GM18520 (cell line): Measurements from ENCODE around the gene ZWILCH.

Experiments
- ATAC-seq: cut with Tn5 transposase; IDR thresholded peaks from one replicate; pipeline ENCODE4 v1.9.1; 2021; ENCODE audit not compliant: unreplicated experiment

The ZWILCH gene

GRCh38 chr15:66535056-66535455, 29.9 kb downstream of the ZWILCH start:
- no peak for ATAC-seq

DNA sequence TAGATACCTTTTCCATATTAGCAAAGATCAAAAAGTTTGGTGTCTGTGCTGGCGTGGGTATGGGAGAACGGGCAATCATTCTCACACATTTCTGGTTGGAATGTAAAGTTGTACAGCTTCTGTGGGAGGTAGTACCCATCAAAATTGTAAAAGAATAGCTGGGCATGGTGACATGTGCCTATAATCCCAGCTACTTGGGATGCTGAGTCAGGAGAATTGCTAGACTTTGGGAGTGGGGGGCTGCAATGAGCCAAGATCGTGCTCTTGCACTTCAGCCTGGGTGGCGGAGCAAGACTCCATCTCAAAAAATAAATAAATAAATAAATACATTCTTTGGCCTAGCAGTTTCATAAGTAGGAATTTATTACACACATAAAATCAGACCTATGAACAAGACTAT, 37.8 kb downstream of the ZWILCH start:
- no peak for ATAC-seq

DNA sequence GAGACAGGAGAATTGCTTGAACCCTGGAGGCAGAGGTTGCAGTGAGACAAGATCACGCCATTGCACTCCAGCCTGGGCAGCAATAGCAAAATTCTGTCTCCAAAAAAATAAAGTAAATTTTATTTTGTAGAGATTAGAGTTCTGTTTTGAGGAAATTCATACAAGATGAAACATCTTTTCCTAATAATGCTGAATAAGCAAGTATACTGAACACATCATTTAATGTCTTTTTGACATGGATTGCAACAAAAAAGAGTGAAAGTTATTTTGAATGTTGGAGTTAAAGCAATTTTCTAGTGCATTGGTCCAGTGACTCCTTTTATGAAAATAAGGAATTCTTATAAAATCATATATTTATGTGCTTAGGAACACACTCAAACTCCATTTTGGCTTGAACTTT, 40.1 kb downstream of the ZWILCH start:
- ATAC-seq = no peak

DNA sequence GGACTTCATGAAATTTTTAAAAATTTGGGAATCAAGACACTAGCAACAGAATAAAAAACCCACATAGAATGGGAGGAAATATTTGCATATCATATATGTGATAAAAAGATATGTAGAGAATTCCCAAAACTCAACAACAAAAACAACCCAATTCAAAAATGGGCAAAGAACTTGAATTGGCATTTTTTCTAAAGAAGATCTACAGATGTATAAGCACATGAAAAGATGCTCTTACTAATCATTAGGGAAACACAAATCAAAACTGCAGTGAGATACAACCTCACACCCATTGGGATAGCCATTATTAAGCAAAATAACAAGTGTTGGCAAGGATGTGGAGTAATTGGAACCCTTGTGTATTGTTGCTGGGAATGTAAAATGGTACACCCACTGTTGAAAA, 50.6 kb downstream of the ZWILCH start:
- no peak for ATAC-seq

DNA sequence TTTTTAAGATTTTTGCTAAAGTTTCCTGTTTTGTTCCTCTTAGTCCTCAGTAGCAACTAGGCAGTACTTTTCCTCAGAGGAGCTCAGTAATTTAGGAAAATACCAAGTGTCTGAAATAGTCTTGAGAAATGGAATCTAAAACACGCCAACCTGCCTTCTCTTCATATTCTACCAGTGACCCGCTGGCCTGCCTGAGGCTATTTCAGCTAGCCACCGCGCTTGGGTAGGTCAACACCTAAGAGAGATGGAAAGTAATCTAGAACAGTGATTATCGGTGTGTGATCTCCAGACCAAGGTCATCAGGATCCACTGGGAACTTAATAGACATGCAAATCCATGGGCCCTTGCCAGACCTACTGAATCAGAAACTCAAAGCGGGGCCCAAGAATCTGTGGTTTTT, 53.1 kb downstream of the ZWILCH start:
- ATAC-seq = no peak

GRCh38 chr15:66560856-66561525, 55.9 kb downstream of the ZWILCH start:
- no peak for ATAC-seq

- ATAC-seq = no peak
Measured at GRCh38 chr15:66563126-66563525, 58.0 kb downstream of the ZWILCH start.

GRCh38 chr15:66563566-66564110, 58.5 kb downstream of the ZWILCH start:
- no peak for ATAC-seq

DNA sequence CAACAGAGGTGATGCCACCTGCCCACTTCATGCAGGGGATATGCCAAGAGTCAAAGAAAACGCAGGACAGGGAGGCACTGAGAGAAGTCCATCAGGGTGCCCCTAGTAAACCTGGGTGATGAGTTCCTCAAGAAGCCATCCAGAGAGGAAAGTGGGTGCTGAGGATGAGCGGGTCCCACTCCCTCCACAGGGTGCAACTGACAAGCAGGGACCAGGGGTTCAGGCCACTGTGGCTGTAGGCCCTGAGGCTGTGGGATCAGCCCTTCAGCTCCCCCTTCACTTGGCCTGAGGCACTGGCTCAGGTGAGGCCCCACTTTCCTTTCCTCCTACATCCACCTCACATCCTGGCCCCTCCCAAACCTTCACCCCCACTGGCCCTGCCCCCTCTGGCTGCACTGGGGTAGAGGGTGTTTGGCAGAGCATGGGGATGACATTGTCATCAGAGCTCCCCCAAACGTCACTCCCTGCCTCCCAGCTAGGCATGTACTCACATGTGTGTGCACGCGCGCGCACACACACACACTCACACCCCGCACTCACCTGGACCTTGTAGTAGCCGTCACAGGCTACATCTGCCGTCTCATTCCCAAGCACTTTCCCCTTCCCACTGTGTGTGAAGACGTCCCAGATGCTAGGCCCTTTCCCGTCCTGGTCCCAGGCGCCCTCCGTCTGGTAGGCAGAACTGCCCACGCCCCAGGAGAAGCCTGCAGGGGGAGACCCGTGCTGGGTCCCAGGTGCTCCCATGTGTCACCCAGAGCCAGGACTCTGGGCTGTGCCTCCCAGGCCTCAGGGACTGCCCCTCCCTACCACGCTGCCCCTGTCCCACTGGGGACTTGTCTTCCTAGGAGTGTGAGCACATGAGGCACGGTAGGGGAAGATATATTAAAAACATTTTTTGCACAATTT, 59.3 kb downstream of the ZWILCH start:
- no peak for ATAC-seq

DNA sequence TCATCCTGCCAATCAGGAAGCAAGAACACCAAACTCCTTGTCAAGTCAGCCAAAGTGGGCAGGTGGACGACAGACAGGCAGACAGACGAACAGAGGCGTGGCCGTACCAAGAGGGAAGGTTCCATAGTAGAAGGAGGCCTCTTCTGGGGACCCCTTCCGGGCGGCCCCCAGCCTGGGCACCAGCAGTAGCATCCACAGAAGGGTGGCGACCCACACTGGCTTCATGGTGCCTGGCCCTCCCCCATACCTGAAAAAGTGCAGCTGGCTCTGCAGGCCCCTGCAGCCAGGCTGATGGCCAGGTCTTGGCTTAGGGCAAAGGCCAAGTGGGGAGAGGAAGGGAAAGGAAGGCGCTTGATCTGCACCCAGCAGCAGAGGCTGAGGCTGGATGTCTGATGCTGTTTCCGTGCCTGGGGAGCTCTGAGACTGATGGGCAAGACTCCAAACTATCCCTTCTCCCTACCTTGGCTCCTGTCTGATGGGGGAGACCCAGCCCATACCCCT, 60.1 kb downstream of the ZWILCH start:
- ATAC-seq = no peak

GRCh38 chr15:66565741-66566144, 60.6 kb downstream of the ZWILCH start, which contains the start of gene LCTL:
TSS of gene LCTL (minus strand) at chr15:66565998. CDS start at chr15:66565365, 633 bp downstream.
- no peak for ATAC-seq

GRCh38 chr15:66566963-66567531, 61.9 kb downstream of the ZWILCH start:
- no peak for ATAC-seq

- no peak for ATAC-seq
Measured at GRCh38 chr15:66567897-66568296, 62.8 kb downstream of the ZWILCH start.

GRCh38 chr15:66569461-66570137, 64.5 kb downstream of the ZWILCH start:
- no peak for ATAC-seq

DNA sequence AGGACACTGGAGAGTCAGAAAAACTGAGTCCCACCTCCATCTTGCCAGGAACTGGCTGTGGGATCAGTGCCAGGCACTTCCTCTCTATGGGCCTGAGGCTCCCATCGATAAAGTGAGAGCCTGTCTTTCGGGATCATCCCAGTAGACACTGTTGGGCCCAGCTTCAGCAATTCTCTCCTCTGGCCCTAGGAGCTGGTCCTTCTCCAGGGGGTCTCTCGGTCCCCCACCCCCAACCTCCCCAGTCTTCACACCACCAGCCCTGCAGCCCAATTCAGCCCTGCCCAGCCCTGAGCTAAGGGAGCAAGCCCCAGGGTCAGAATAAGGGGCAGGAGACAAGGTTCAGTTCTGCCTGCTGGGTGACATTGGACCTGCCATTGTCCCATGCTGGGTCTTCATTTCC, 65.2 kb downstream of the ZWILCH start:
- no peak for ATAC-seq

- no peak for ATAC-seq
Measured at GRCh38 chr15:66570842-66571478, 65.8 kb downstream of the ZWILCH start.

- no peak for ATAC-seq
Measured at GRCh38 chr15:66572146-66572545, 67.0 kb downstream of the ZWILCH start.

- ATAC-seq = no peak
Measured at GRCh38 chr15:66573348-66573718, 68.2 kb downstream of the ZWILCH start.

- no peak for ATAC-seq
Measured at GRCh38 chr15:66573719-66574595, 68.8 kb downstream of the ZWILCH start.

DNA sequence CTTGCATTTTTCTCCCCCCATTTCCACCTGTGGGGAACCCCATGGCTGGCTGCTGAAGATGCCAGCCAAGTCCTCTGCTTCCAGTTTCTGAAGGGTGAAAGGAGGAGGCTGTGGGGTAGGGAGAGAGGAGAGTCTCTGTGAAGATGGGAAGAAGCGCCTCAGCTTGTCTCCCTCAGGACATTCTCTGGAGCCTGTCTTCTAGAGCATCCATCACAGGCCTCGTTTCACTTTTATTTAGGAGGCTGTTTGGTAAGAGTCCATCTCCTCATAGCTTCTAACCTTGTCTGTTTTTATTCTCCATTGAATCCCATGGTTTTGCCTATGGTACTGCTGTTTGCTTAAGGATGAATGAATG, 69.4 kb downstream of the ZWILCH start:
- no peak for ATAC-seq
